GM12872 (cell line): Measurements from ENCODE around the gene INPP5E.

Experiments used
- CTCF ChIP-seq: IDR thresholded peaks from 3 replicates; pipeline ENCODE4 v1.5.1; 2011; ENCODE audit warnings: low read depth, mild to moderate bottlenecking, low read length, moderate library complexity; ENCODE audit not compliant: insufficient read depth

INPP5E gene

GRCh38 chr9:136430588-136431234, 8.9 kb downstream of the INPP5E start:
- no peak for TF ChIP-seq CTCF

- TF ChIP-seq CTCF = no peak
Measured at GRCh38 chr9:136429683-136430491, 9.8 kb downstream of the INPP5E start.

- no peak for TF ChIP-seq CTCF
Measured at GRCh38 chr9:136429075-136429628, 10.5 kb downstream of the INPP5E start.

- no peak for TF ChIP-seq CTCF
Measured at GRCh38 chr9:136426787-136427186, 12.9 kb downstream of the INPP5E start.

GRCh38 chr9:136424750-136425362, 14.8 kb downstream of the INPP5E start:
- no peak for TF ChIP-seq CTCF

GRCh38 chr9:136423432-136424146, 16.1 kb downstream of the INPP5E start:
- TF ChIP-seq CTCF = no peak

- TF ChIP-seq CTCF = no peak
Measured at GRCh38 chr9:136422876-136423275, 16.8 kb downstream of the INPP5E start.
